GM12801 (cell line): ENCODE data around the gene MICAL1.

Experiments used
- TF ChIP-seq, protein P1 (sequence below): IDR thresholded peaks from one replicate; pipeline ENCODE4 v1.5.1; 2011; ENCODE audit warnings: control low read depth; ENCODE audit not compliant: insufficient read length; ENCODE audit errors: extremely low read depth

MICAL1 gene

DNA sequence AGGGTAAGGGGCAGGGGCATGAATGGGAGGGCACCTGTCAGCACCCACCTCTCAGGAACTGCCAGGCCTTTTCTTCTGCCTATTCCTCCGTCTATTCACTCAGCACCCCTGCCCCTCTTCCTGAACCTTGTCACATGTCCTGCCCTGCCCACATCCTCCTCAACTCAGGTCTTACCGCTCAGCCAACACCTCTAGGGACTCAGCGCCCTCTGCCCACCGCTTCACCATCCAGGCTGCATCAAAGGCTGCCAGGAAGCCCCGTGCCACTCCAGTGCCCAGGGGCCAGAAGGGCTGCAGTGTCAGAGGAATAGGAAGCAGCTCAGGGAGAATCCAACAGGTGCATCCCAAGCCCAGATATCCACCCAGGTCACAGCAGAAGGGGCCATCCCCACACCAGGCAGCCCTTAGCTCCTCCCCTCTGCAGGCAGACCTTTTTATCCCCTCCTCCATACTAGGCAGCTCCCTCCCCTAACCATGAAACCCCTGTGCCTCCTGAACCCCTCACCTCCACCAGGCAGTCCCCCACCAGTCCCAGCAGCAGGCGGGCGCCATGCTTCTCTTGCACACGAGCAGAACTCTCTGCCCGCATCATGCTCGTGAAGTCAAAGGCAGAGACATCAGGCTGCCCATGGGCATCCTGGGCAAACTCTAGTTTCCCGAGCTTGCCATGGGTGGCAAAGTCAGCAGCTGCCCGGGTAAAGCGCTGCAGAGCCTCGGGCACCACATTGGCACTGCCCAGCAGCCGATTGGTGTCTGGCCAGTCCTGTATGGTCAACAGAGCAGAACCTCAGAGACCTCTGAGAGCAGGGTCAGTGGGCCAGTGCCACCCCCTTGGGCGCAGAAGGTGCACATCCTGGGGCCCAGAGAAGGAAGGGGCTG, 5.5 kb downstream of the MICAL1 start:
- TF ChIP-seq, protein P1, sequence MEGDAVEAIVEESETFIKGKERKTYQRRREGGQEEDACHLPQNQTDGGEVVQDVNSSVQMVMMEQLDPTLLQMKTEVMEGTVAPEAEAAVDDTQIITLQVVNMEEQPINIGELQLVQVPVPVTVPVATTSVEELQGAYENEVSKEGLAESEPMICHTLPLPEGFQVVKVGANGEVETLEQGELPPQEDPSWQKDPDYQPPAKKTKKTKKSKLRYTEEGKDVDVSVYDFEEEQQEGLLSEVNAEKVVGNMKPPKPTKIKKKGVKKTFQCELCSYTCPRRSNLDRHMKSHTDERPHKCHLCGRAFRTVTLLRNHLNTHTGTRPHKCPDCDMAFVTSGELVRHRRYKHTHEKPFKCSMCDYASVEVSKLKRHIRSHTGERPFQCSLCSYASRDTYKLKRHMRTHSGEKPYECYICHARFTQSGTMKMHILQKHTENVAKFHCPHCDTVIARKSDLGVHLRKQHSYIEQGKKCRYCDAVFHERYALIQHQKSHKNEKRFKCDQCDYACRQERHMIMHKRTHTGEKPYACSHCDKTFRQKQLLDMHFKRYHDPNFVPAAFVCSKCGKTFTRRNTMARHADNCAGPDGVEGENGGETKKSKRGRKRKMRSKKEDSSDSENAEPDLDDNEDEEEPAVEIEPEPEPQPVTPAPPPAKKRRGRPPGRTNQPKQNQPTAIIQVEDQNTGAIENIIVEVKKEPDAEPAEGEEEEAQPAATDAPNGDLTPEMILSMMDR = no peak

DNA sequence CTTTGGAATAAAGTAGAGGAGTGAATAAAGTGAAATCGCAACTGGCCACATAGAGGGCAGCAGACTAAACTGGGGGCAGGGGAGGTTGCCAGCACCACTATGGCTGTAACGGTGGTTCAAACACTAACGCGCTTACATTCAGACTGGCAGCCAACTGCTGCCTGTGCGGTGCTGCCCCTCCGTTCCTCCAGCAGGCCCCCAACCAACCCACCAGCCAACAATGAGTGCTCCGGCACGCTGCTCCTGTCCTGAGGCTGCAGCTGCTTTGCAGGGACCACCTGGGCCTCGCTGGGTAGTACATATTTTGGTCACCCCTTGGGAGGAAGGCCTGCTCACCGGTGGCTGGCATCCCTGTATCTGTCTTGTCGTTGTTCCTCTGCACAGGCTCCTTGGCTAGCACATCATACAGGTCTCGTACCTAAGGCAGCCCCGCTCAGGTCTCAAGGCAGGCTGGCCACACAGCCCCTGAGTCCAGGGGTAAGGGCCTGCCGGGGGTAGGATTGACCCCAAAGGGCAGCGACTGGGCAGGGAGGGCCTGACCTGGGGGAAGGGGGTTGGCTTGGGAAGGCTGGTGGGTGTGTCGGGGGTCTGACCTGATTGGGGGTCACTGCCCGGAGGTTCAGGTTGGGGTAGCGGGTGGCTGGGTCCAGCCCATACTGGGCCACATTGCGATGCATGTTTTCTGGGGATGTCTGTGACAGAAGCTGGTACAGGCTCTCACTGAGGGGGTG, 6.3 kb downstream of the MICAL1 start:
- TF ChIP-seq, protein P1 = no peak

DNA sequence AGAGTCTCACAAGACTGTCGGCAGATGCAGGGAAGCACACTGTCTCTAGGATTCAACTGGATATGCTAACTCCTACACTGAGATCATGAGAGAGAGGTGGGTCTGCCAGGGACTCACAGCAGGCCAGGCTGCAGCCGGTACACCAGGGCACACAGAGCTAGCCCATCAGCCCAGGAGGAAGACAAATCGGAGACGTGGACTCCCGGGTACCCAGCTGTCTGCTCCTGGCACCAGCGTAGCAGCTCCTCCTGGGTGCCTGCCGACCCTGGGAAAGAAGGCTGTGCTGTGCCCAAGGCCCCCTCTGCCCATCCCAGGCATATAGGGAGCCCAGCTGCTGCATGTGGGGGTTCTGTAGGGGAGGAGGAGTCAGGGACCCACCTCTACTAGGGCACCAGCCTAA, 7.0 kb downstream of the MICAL1 start:
- TF ChIP-seq, protein P1 = no peak

DNA sequence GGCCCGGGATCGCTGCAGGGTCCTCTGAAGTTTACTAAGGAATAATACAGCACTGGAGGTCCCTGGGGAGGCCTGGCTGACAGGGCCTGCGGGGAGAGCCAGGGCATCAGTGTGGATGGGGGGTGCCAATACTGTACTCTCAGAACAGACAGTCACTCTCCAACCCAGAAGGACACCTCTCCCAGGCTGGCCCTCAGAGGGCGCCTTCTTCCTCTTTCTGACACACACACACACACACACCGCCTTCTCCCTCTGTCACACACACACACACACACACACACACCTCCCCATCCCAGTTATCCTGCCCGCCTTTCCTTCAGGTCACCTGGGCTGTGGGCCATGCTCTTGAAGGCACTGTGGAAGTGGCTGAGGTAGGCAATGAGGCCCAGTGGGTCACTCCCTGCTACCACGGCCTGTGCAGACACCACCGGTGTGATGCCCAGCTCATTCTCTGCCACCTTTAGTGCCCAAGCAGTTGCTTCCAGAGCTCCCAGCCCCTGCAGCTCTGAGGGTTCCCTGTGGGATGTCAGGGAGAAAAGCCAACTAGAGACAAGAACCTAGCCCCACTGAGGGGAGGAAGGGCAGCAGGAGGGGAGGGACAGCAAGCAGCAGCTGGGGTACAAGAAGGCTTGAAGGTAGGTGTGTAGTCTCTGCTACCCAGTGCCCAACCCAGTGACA, 7.6 kb downstream of the MICAL1 start:
- TF ChIP-seq, protein P1 = no peak

DNA sequence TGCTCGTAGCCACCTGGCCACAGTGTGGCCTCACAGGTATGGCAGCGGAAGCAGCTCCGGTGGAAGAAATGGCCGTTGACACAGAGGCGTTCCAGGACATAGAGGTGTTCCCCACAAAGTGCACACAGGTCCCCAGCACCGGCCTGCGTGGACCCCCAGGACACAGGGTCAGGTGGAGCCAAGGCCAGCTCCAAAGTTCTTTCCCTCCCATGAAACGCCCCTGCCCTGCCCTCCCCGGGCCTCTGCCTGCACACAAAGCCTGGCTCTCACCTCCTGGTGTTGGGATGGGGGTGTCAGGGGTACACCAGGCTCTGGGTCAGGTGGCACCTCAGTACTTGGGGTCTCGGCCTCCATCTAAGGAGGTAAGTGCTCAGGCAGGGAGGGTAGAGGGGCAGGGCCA, 8.5 kb downstream of the MICAL1 start:
- TF ChIP-seq, protein P1 = no peak

DNA sequence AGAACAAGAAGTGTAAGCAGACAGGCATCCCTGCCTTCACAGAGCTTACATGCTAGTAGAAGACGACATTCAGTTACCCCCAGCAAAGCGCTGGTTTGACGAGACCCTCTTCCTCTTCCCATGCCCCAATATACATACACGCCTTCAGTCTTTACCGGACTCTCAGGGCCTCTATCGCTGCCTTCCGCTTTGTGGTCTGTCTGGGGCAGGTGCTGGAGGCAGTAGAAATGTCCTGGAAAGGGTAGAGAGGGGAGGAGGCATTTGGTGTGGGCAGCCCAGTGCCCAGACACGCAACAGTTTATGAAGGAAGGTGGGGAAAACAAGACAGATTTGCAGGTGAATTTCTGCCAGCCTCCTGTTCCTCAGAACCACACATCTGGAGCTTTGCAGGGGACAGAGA, 9.0 kb downstream of the MICAL1 start:
- TF ChIP-seq, protein P1 = no peak

DNA sequence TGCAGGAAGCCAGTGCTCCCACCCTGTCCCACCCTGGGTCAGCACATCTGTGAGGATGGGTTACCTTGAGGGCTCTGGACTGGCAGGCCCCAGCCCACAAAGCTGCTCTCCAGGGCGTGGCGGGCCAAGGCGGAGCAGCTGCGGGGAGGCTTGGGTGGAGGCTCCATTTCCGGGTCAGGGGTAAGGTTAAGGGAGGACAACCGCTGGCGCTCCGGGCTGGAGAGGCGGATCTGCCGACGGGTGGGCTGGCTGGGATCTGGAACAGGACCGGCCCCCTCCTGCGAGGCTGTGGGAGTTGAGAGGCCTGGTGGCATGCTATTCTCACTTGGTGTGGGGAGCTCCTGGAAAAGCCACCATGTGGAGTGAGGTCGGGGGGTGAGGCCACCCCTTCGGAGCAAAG, 9.5 kb downstream of the MICAL1 start:
- TF ChIP-seq, protein P1 = no peak
